Testis (tissue), 2 donors: ENCODE data around the gene SPSB1.

Source experiments
- CTCF ChIP-seq, 3 experiments: fragments of 450-650 bp in 2 of 3; fragments of 200-600 bp in 1 of 3; sonication (generic) in 1 of 3; IDR thresholded peaks; one replicate each; pipeline ENCODE4 v1.5.1; 2016 to 2019; ENCODE audit warnings: antibody characterized with exemption in 3 of 3, mild to moderate bottlenecking in 2 of 3, moderate library complexity in 1 of 3
- POLR2A ChIP-seq: fragments of 450-650 bp; IDR thresholded peaks from one replicate; pipeline ENCODE4 v1.6.1; 2017; ENCODE audit warnings: antibody characterized with exemption, mild to moderate bottlenecking, moderate library complexity

GRCh38 chr1:9253004-9253403 lies 39.7 kb upstream of the SPSB1 start:
- TF ChIP-seq CTCF (IDR thresholded peaks at IDR 0.05) (no peak), POLR2A (no peak)
